PC-3 (cell line): ENCODE results near the gene SDK1.

Source experiments
- CTCF ChIP-seq: fragments of 300-600 bp; sonication (generic); conservative IDR thresholded peaks from 2 replicates; pipeline ENCODE4 v1.5.1; 2017; ENCODE audit warnings: antibody characterized with exemption, low read depth, mild to moderate bottlenecking, low read length
- EZH2 ChIP-seq: fragments of 300-600 bp; sonication (generic); IDR thresholded peaks from one replicate; pipeline ENCODE4 v1.6.1; 2017; ENCODE audit warnings: antibody characterized with exemption, mild to moderate bottlenecking, low read length; ENCODE audit not compliant: unreplicated experiment
- EZH2phosphoT487 ChIP-seq: fragments of 300-600 bp; sonication (generic); IDR thresholded peaks from 2 replicates; pipeline ENCODE4 v1.6.1; 2018; ENCODE audit warnings: mild to moderate bottlenecking, antibody characterized with exemption, low read length, borderline replicate concordance

- TF ChIP-seq CTCF (no peak), EZH2 (no peak), EZH2phosphoT487 (no peak)
Observed at GRCh38 chr7:4270941-4271715, 970.1 kb downstream of the SDK1 start.
